OCI-LY7 (cell line): ENCODE results near the gene EPS15. TPM values are rescaled to one million over a fixed set of nuclear protein-coding genes. Genes with fewer than 3 reads are reported as not detected.

Experiments used
- BruUV-seq: library from RNA; stranded (reverse); fragments of 400-500 nt; replicated peaks from 2 replicates; lab custom pipeline; 2021; lab: Mats Ljungman, UMichigan
- CTCF ChIA-PET: fragments of 300-600 bp; sonication (Branson Sonifier 250); formaldehyde crosslinking; loops from one replicate; lab custom pipeline; 2022; ENCODE audit warnings: antibody characterized with exemption; ENCODE audit not compliant: unreplicated experiment; lab: Charles Lee
- POLR2A ChIA-PET: fragments of 300-600 bp; sonication (Branson Sonifier 250); formaldehyde crosslinking; loops from one replicate; lab custom pipeline; 2022; ENCODE audit warnings: antibody characterized with exemption; lab: Charles Lee
- DNase-seq: peaks from one replicate; pipeline ENCODE4 v3.0.0-alpha.2; 2015; ENCODE audit warnings: low spot score
- H2AFZ ChIP-seq: fragments of 200-600 bp; sonication (generic), shearing (Covaris generic); 2 replicates; pipeline ENCODE4 v1.6.1; 2014; ENCODE audit warnings: mild to moderate bottlenecking, antibody characterized with exemption, low read length, moderate library complexity
- H3K27ac ChIP-seq: fragments of 200-600 bp; sonication (generic); 2 replicates; pipeline ENCODE4 v1.5.1; 2014; ENCODE audit warnings: mixed run types, low read depth, mild to moderate bottlenecking, moderate library complexity, low read length, inconsistent platforms; ENCODE audit not compliant: poor library complexity, severe bottlenecking
- H3K36me3 ChIP-seq: fragments of 200-600 bp; sonication (generic); 2 replicates; pipeline ENCODE4 v1.6.1; 2014; ENCODE audit warnings: mild to moderate bottlenecking, antibody characterized with exemption, low read length, moderate library complexity, mixed read lengths; ENCODE audit not compliant: insufficient read depth
- H3K4me1 ChIP-seq: fragments of 200-600 bp; sonication (generic); 2 replicates; pipeline ENCODE4 v1.5.1; 2014; ENCODE audit warnings: mild to moderate bottlenecking, low read length; ENCODE audit not compliant: insufficient read depth, poor library complexity, severe bottlenecking
- H3K4me2 ChIP-seq: fragments of 200-600 bp; sonication (generic); 2 replicates; pipeline ENCODE4 v1.6.1; 2014; ENCODE audit warnings: mild to moderate bottlenecking, low read length
- H3K4me3 ChIP-seq: fragments of 200-600 bp; sonication (generic); 2 replicates; pipeline ENCODE4 v1.5.1; 2014; ENCODE audit warnings: mild to moderate bottlenecking, low read depth, low read length; ENCODE audit not compliant: poor library complexity, severe bottlenecking
- H3K79me2 ChIP-seq: fragments of 200-600 bp; sonication (generic); 2 replicates; pipeline ENCODE4 v1.6.1; 2016; ENCODE audit warnings: low read depth, mild to moderate bottlenecking, low read length, moderate library complexity, mixed read lengths; ENCODE audit not compliant: insufficient read depth
- H3K9me2 ChIP-seq: fragments of 200-600 bp; sonication (generic); 2 replicates; pipeline ENCODE4 v1.6.1; 2016; ENCODE audit warnings: mild to moderate bottlenecking, low read length, mixed read lengths; ENCODE audit not compliant: insufficient read depth
- H3K9me3 ChIP-seq: fragments of 200-600 bp; sonication (generic); 2 replicates; pipeline ENCODE4 v1.6.1; 2014; ENCODE audit warnings: mild to moderate bottlenecking, mixed run types, low read length, mixed read lengths
- H4K20me1 ChIP-seq: fragments of 200-600 bp; sonication (generic); 2 replicates; pipeline ENCODE4 v1.6.1; 2014; ENCODE audit warnings: mild to moderate bottlenecking, antibody characterized with exemption, low read length, moderate library complexity, mixed read lengths; ENCODE audit not compliant: insufficient read depth
- CTCF ChIP-seq: fragments of 200-600 bp; sonication (generic); conservative IDR thresholded peaks from 2 replicates; pipeline ENCODE4 v1.5.1; 2014; ENCODE audit warnings: mild to moderate bottlenecking, antibody characterized with exemption, low read length, moderate library complexity, mixed read lengths
- EZH2phosphoT487 ChIP-seq: fragments of 200-600 bp; sonication (generic); IDR thresholded peaks from 2 replicates; pipeline ENCODE4 v1.6.1; 2018; ENCODE audit warnings: low read depth, borderline replicate concordance, mild to moderate bottlenecking, mixed run types, antibody characterized with exemption, low read length, moderate library complexity, mixed read lengths
- intact Hi-C: fragments of 100-400 bp; cut with micrococcal nuclease; formaldehyde crosslinking; loops from one replicate; pipeline ENCODE4 v1.10.0; 2022; ENCODE audit not compliant: unreplicated experiment
- total RNA-seq, 2 experiments: library from RNA; depleted of rRNA in 1 of 2; stranded (reverse); fragments of >200 nt in 1 of 2; shearing (Covaris generic) in 1 of 2; gene quantifications; 2 replicates each; pipeline ENCODE4 v1.2.3, GENCODE V29; 2014 to 2022

The EPS15 gene
- total RNA-seq, 2 experiments from 2014 or later, result 23.8 to 73.2 TPM

GRCh38 chr1:51308636-51309035, 210.4 kb downstream of the EPS15 start:
- no peak for TF ChIP-seq EZH2phosphoT487
- no peak for TF ChIP-seq CTCF
- no peaks in the 10 kb centered on the region for H3K4me1 ChIP-seq
- H3K27ac ChIP-seq, result no peak overlapping the region
- no peak overlapping the region for H2AFZ ChIP-seq
- H3K4me2 ChIP-seq, result no peak overlapping the region
- H3K9me2 ChIP-seq, result no peaks in the 10 kb centered on the region
- H3K4me3 ChIP-seq, result no peak overlapping the region
- H3K9me3 ChIP-seq, result no peaks in the 10 kb centered on the region
- ChIA-PET CTCF (no interaction called here), POLR2A (no interaction called here)
- no peaks in the 10 kb centered on the region for H4K20me1 ChIP-seq
- H3K36me3 ChIP-seq, result no peaks in the 10 kb centered on the region
- BruUV-seq, result no TSS peak
- H3K79me2 ChIP-seq, result no peaks in the 10 kb centered on the region
- no peak for DNase-seq
- intact Hi-C loops, result no loop called here

- Histone ChIP-seq H3K4me2 (no peak overlapping the region), H3K27ac (no peak overlapping the region), H4K20me1 (no peaks in the 10 kb centered on the region), H3K4me1 (no peaks in the 10 kb centered on the region), H3K9me3 (no peaks in the 10 kb centered on the region), H3K79me2 (no peaks in the 10 kb centered on the region), H3K36me3 (no peaks in the 10 kb centered on the region), H3K9me2 (no peaks in the 10 kb centered on the region), H3K4me3 (no peak overlapping the region), H2AFZ (no peak overlapping the region)
- intact Hi-C loops, result no loop called here
- TF ChIP-seq CTCF, result no peak
- no peak for TF ChIP-seq EZH2phosphoT487
- BruUV-seq, result no TSS peak
- ChIA-PET CTCF (no interaction called here), POLR2A (interaction anchor here (0.9 kb wide), 1 partner anchor 876 kb away, joined by 4 read pairs; no protein-coding TSS in a partner anchor)
- no peak for DNase-seq
Observed at GRCh38 chr1:51306950-51307349, 212.1 kb downstream of the EPS15 start.

- no peaks in the 10 kb centered on the region for H3K9me3 ChIP-seq
- intact Hi-C loops, result no loop called here
- DNase-seq, result no peak
- ChIA-PET CTCF (no interaction called here), POLR2A (interaction anchor here (0.5 to 0.8 kb wide), 3 partner anchors 23 to 379 kb away, joined by 3 to 10 read pairs (median 5); no protein-coding TSS in a partner anchor)
- H4K20me1 ChIP-seq, result no peaks in the 10 kb centered on the region
- H2AFZ ChIP-seq, result no peak overlapping the region
- no TSS peak for BruUV-seq
- no peaks in the 10 kb centered on the region for H3K4me1 ChIP-seq
- H3K36me3 ChIP-seq, result no peaks in the 10 kb centered on the region
- H3K27ac ChIP-seq, result no peak overlapping the region
- H3K79me2 ChIP-seq, result no peaks in the 10 kb centered on the region
- TF ChIP-seq EZH2phosphoT487 (no peak), CTCF (no peak)
- H3K9me2 ChIP-seq, result no peaks in the 10 kb centered on the region
- no peak overlapping the region for H3K4me2 ChIP-seq
- no peak overlapping the region for H3K4me3 ChIP-seq
Observed at GRCh38 chr1:51305371-51305823, 213.7 kb downstream of the EPS15 start.
